Right renal pelvis (tissue), 4 donors: Measurements from ENCODE around the gene GASK1B. TPM values are rescaled to one million over a fixed set of nuclear protein-coding genes. Genes with fewer than 3 reads are reported as not detected.

Experiments used
- DNase-seq, 4 donors: peaks; one replicate each; pipeline ENCODE4 v3.0.0-alpha.2; 2013; ENCODE audit warnings: low read depth in 4 of 4, low spot score in 3 of 4, missing footprints in 1 of 4
- polyA plus RNA-seq, 4 donors: library from polyadenylated mRNA; unstranded; fragments of 120-200 nt; gene quantifications; one replicate each; pipeline ENCODE4 v1.2.1, GENCODE V29; 2013; ENCODE audit not compliant: insufficient read length in 4 of 4

GASK1B gene
- polyA plus RNA-seq, 4 donors, result 36.2 to 43.4 (median 42.8) TPM

GRCh38 chr4:158189422-158189821 lies 16.6 kb upstream of the GASK1B start:
- no peak for DNase-seq

DNA sequence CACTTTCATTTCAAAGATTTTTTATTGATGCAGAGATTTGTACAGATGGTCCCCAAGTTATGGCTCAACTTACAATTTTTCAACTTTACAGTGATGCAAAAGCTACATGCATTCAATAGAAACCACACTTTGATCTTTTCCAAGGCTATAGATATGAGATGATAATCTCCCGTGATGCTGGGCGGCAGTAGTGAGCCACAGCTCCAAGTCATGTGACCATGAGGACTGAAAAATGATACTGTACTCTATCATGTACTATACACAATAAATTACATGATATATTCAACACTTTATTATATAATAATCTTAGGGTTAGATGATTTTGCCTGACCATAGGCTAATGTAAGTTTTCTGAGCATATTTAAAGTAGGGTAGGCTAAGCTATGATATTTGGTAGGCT lies 14.0 kb upstream of the GASK1B start:
- no peak for DNase-seq

- no peak for DNase-seq
Observed at GRCh38 chr4:158182736-158183135, 9.9 kb upstream of the GASK1B start.

GRCh38 chr4:158181906-158182305 lies 9.1 kb upstream of the GASK1B start:
- no peak for DNase-seq

GRCh38 chr4:158179465-158179864 lies 6.6 kb upstream of the GASK1B start:
- no peak for DNase-seq

DNA sequence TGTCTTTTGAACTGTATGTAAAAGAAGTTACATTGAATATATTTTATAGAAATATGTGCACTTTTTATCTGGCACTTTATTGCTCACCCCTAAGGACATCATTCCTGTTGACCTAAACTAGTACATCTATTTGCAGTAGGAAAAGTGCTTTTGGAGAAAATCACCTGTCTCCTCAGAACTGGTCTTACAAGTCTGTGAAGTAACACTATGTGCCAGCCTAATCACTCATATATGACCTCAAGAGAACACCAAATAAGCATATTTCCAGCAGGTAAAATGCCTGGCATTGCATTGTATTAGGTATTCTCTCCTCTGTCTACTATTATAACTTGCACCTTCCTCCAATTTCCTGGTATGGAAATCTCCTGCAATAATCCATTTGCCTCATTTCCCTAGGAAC lies 4.0 kb upstream of the GASK1B start:
- DNase-seq, result no peak

DNA sequence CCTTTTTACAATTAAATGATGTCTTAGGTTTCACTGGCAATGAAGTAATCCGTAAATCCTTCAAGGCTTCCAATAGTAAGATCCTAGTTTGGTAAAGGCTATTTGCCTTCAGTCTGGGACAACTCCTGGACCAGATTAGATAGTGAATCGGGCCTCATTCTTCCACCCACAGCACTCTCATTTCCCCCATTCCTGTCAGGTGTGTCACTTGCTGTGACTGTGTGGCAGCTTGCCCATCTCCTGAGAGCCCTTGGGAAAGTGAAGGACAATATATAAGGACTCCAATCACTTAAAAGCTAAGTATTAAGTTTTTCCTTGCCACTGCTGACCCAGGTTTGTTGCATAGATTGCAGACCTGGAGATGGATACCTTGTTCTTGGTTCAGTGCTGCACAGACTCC lies 3.3 kb upstream of the GASK1B start:
- no peak for DNase-seq

GRCh38 chr4:158170691-158171561 lies 1.9 kb downstream of the GASK1B start:
- DNase-seq, result no peak

DNA sequence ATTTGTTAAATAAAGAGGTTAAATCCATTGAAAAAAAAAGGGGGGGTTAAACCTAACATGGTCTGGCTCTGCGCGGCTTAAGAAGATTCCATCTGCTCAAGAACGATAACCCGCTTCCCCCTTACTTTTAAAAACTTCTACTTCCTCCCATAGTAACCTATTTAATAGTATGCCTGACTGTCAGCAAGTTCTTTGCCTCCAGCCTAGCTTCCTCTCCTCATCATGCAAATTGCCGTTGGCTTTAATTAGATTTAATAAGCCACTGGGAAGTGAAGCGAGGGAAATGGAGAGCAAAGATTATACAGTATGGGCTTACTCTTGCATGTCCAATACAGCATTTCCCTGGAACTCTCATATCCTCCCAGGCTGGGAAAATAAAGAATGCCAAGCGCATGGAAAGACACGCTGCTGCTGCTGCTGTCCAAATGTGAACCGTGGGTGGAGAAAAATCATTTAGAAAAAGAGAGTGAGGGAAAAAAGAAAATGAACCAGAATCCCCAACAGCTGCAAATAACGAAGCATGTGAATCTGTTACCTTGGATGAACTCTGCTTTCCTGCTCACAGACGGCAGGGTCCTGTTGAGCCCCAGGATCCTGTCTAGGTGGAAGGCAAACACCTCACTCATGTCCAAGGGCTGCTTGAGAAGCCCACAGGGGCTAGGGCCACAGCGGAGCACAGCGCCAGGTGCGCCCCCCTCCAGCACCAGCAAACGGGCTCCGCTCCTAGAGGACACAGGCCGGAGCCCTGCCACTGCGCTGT lies 2.7 kb downstream of the GASK1B start:
- peak in 1 of 4 donors; percentile 31 for DNase-seq

DNA sequence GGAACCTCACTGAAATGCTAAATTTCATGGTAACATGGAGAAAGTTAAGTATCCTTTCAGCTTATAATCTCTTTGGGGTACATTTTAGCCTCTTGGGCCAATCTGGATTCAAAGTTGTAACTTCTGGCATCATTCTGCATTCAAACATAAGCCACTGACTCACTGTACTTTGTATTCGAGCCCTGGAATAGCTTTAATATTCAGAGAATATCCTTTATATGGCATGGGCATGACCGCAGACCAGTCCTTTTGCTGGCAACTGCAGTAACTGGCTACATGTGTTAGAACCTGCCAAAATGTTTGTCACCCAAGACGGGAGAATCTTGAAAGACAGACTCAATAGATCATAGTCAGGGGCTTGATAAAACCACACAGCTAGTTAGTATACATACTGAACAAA lies 3.3 kb downstream of the GASK1B start:
- no peak for DNase-seq

DNA sequence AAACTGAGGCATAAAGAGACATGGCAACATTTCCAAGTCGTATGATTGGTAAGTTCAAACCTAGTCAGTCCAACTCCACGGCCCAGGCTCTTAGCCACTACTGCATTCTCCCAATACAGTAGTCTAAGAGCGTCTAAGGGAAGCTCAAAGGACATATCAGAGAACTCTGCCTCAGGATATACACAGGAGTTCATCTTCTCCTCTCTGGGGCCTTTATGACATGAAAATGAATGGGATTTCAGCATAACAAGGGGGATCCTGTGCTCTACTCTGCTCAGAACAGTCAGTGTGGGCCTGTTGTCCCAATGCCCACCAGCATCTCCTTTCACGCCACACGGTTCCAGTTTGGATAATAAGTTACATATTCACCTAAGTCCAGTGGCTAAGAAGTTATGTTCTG lies 4.2 kb downstream of the GASK1B start:
- DNase-seq, result no peak

DNA sequence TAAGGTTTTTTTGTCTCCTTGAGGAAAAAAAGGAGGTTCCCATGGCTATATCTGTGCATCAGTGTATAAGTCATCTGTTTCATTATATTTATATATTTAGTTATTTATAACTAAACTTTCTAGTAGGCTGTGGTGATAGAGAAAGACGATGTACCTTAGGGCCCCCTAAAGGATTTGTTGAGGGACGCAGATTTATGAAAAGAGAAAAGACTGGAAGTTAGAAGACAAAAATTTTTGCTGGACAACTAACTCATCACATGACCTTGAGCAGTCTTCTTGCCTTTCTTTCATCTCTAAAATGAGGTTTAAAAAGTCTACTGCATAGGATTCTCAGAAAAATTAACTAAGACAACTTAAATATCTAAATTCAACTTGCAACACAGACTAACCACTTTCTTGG lies 6.1 kb downstream of the GASK1B start:
- DNase-seq, result no peak

GRCh38 chr4:158164768-158165213 lies 8.0 kb downstream of the GASK1B start:
- no peak for DNase-seq

DNA sequence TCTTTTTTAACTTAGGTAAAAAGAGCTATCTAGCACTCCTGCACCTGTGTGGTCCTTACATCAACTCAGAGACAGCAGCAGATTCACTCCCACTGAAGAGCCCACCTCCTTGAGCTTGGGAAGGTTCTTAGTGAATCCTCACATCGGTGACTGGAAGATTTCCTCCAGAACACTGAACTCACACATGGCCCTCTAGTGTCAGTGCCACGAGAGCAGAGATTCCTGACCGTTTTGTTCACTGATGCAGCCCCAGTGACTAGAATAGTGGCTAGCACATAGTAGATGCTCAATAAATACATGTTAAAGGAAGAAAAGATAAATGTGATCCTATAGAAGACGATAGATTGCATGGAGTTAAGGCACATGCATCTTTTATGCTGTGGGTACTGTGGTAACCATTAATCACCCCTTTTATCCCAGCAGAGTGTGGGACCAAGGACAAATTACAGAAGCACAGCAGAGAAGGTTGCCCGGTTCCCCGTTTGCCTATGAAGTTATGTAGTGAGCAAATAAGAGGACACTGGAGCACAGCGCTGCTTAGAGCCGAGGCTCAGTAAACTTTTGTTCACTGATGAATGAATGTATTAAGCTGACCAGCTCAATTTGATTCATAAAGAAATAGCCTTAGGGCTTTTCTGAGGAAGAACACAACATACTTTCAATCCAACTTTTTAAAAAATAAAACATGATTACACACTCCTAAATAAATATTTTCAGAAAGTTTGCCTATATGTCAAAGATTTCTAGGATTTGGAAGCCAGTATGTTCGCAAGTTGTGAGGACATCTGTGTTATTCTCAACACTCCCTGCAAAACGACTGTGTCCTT lies 8.7 kb downstream of the GASK1B start:
- no peak for DNase-seq

- no peak for DNase-seq
Observed at GRCh38 chr4:158162631-158163030, 10.2 kb downstream of the GASK1B start.

DNA sequence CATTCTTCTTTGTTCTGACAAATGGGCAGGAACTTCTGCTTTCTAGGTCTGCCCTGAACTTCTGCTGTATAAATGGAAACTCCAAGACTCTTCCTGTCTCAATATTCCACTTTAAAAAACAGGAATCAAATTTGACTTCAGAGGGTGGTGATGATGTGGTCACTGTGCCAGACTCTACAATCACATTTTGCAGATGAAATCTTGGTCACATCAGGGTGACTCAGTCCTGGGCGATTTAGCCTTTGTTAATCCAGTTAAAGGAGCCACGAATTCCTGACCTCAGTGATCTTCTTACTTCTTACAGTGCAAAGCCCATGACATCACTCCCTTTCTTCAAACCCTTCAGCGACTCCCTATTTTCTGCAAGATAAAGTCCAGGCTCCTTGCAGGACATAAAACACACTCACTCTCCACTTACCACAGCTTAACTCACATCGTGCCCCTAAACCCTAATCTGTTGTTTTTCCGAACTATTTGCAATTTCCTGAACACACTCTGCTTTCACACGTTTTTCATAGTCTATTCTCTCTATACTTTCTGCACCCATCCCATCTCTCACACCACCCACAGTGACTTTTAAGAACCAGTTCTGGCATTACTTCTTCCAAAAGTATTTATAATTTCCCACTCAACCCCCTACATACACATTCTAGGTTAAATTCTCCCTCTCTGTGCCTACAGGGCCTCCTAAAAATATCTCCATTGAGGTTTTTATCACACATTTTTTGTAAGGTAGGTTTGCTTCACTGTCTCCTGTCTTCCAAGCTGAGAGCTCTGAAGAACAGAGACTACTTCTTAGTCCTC lies 11.1 kb downstream of the GASK1B start:
- no peak for DNase-seq

DNA sequence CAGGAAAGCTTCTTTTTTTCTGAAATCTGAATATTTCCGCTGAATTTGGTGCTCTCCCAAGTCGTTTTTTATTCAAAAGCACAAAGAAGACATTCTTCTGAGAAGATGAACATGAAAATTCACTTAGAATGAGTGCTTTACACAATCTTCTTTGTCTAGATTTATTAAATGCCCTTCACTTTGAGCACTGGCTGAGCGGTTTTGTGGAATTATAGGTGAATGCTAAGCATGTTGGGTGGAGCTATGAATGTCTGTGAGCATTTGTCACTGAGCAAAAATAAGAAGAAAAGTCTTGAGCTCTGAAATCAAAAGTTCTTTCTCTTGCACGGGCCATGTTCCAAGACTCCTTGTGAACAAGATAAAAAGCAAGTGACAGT lies 13.1 kb downstream of the GASK1B start:
- no peak for DNase-seq

- no peak for DNase-seq
Observed at GRCh38 chr4:158159054-158159717, 13.6 kb downstream of the GASK1B start.

GRCh38 chr4:158157412-158157811 lies 15.4 kb downstream of the GASK1B start:
- DNase-seq, result no peak
